ENCODE measurements around the gene NSUN7. TPM values are rescaled to one million over a fixed set of nuclear protein-coding genes. Genes with fewer than 3 reads are reported as not detected.

NSUN7 gene
- total and polyA plus RNA-seq, 2 experiments from 2014 or later: 3.4 to 9.9 TPM

- Histone ChIP-seq H3K4me1 (ENCODE audit: low read depth) (no peaks in the 10 kb centered on the region), H3K4me3 (no peak overlapping the region), H3K36me3 (no peaks in the 10 kb centered on the region), H3K9me3 (ENCODE audit: low read depth) (no peaks in the 10 kb centered on the region), H3K27me3 (no peaks in the 10 kb centered on the region), H3K27ac (no peak overlapping the region)
- DNase-seq (ENCODE audit: low read depth in 1 of 2, low spot score in 1 of 2): no peak
- no peak for TF ChIP-seq CTCF (IDR thresholded peaks at IDR 0.05; ENCODE audit: low read depth, low read length)
These were observed 78.0 kb downstream of the NSUN7 start for GRCh38 chr4:40827758-40828157.

GRCh38 chr4:40828661-40829060, 78.9 kb downstream of the NSUN7 start:
- DNase-seq (ENCODE audit: low read depth in 1 of 2, low spot score in 1 of 2): no peak
- H3K4me3 ChIP-seq: no peak overlapping the region
- no peak overlapping the region for H3K27ac ChIP-seq
- TF ChIP-seq CTCF (IDR thresholded peaks at IDR 0.05; ENCODE audit: low read depth, low read length): no peak
- no peaks in the 10 kb centered on the region for H3K9me3 ChIP-seq (ENCODE audit: low read depth)
- H3K27me3 ChIP-seq: no peaks in the 10 kb centered on the region
- no peaks in the 10 kb centered on the region for H3K36me3 ChIP-seq
- no peaks in the 10 kb centered on the region for H3K4me1 ChIP-seq (ENCODE audit: low read depth)

DNA sequence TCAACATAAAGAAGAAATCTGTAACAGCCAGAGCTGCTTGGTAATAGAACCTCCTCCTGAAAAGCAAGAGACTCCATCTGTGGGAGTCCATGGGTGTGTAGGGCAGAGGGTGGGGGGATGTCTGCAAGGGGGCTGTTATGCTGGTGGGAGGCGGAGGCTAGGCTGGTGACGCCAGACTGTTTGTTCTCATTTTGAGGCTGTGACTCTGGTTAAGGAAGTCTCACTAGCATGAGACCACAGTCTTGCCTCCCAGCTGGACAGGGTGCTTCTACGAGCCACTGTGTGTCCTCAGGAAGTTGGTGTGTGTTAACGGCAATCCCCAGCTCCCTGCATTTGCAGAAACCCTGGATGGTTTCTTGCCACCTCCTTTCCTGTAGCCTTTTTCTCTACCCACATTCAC, 79.8 kb downstream of the NSUN7 start:
- Histone ChIP-seq H3K4me3 (no peak overlapping the region), H3K27ac (no peak overlapping the region), H3K36me3 (no peaks in the 10 kb centered on the region), H3K27me3 (no peaks in the 10 kb centered on the region), H3K9me3 (ENCODE audit: low read depth) (no peaks in the 10 kb centered on the region), H3K4me1 (ENCODE audit: low read depth) (no peaks in the 10 kb centered on the region)
- no peak for TF ChIP-seq CTCF (IDR thresholded peaks at IDR 0.05; ENCODE audit: low read depth, low read length)
- DNase-seq (ENCODE audit: low read depth in 1 of 2, low spot score in 1 of 2): no peak

DNA sequence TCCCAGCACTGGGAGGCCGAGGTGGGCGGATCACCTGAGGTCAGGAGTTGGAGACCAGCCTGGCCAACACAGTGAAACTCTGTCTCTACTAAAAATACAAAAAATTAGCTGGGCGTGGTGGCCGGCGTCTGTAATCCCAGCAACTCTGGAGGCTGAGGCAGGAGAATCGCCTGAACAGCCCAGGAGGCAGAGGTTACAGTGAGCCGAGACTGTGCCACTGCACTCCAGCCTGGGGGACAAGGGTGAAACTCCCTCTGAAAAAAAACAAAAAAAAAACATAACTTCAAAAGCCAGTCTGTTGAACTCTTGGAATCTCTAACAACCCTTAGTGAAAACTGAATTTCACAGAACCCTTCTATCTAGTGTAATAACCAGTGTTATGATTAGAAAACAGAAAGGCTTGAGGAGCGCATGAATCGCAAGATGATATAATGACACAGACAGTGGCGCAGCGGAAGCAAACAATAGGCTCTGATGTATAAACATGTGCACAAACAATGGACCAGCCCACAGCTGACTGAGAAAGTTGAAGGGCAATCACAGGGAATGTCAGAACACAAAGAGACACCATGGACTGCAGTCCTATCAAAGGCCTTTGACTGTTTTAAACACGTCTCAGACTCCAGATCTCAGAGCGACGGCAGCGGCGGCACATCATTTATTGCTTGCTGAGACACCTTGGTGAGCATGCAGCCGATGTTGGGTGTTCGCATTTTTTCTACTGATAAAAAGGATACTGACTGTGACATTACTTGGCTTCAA, 81.6 kb downstream of the NSUN7 start:
- no peak for TF ChIP-seq CTCF (IDR thresholded peaks at IDR 0.05; ENCODE audit: low read depth, low read length)
- Histone ChIP-seq H3K9me3 (ENCODE audit: low read depth) (no peaks in the 10 kb centered on the region), H3K27me3 (no peaks in the 10 kb centered on the region), H3K27ac (no peak overlapping the region), H3K4me1 (ENCODE audit: low read depth) (no peaks in the 10 kb centered on the region), H3K4me3 (no peak overlapping the region), H3K36me3 (no peaks in the 10 kb centered on the region)
- DNase-seq (ENCODE audit: low read depth in 1 of 2, low spot score in 1 of 2): no peak

GRCh38 chr4:40832175-40832574, 82.4 kb downstream of the NSUN7 start:
- Histone ChIP-seq H3K36me3 (no peaks in the 10 kb centered on the region), H3K4me1 (ENCODE audit: low read depth) (no peaks in the 10 kb centered on the region), H3K27ac (no peak overlapping the region), H3K9me3 (ENCODE audit: low read depth) (no peaks in the 10 kb centered on the region), H3K4me3 (no peak overlapping the region), H3K27me3 (no peaks in the 10 kb centered on the region)
- no peak for TF ChIP-seq CTCF (IDR thresholded peaks at IDR 0.05; ENCODE audit: low read depth, low read length)
- no peak for DNase-seq (ENCODE audit: low read depth in 1 of 2, low spot score in 1 of 2)

Data from cardiac muscle cell (in vitro differentiated cells and primary cell).